GM19238 (cell line): Measurements from ENCODE around the gene P2RY2.

Experiments used
- DNase-seq: peaks from one replicate; pipeline ENCODE4 v3.0.0; 2011; ENCODE audit warnings: low spot score; ENCODE audit not compliant: insufficient read length

The P2RY2 gene

GRCh38 chr11:73283276-73284000 is 65.4 kb downstream of the P2RY2 start:
- no peak for DNase-seq

- no peak for DNase-seq
Observed at GRCh38 chr11:73284106-73284505, 66.0 kb downstream of the P2RY2 start.

- no peak for DNase-seq
Observed at GRCh38 chr11:73285721-73286120, 67.6 kb downstream of the P2RY2 start.
